Measurements from ENCODE around the gene SETBP1.

Gene SETBP1

DNA sequence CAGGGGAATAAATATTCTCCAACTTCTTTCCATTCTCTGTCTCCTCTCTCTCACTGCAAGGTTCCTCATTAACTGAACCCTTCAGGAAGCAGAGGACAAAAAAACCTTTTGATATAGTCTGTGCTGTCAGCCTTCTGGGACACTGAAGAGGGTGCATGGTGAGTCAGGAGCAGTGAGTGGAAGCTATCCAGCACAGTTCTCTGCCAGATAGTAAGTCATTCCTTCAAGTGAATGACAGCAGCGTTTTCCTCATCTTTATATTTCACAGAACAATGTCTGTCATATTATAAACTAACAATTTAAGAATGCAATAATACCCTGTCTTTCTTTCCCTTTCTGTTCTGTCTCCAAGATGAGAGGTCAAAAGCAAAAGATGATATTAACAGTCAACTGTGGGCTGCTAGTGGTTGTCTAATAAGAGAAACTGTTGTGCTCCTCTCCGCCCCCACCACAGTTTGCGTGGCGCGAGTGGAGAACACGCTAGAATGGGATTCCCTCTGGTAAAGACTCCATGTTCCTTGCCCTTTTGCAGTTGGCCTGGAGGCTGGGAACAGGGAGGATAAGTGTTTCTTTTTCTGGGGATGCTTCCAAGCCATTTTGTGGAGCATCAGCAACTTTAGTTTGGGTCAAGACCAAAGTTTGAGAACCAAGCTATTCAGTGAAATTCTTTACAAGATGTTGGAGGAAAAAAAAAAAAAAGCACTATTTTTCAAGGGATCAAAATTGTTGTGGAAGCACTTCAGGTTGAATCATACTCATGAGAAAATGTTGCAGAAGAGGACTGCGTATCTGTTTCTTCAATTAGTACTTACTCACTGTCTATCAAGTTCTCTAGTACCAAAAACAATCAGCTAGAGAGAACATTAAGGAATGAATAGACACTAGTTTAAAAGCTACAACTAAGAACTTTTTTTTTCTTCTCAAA, 430.2 kb downstream of the SETBP1 start:
- no peak for FAIRE-seq

DNA sequence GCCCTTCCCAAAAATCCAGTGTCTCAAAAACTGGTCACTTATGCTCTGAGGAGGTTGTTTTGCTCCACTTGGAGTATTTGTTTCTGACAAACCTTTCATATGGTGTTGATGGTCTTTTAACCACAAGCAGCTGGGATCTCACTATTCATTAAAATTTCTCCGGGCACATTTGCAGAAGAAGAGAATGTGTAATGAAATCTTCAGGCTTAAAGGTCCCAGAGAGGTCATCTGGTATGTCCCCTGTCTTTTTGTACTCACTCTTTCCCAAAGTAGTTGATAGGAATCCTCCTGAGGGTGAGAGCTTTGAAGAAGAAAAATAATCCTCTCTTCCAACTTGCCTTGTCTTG, 430.8 kb downstream of the SETBP1 start:
- DNase-seq (ENCODE audit: insufficient read length) (no peak), FAIRE-seq (no peak)
- TF ChIP-seq TAF1 (IDR thresholded peaks at IDR 0.05; ENCODE audit: borderline replicate concordance, low read depth, low read length) (no peak), POLR2A (IDR thresholded peaks at IDR 0.05; ENCODE audit: low read depth, low read length) (no peak), POLR2AphosphoS5 (IDR thresholded peaks at IDR 0.05; ENCODE audit: low read depth, low read length) (no peak)

More for the DNA sequence above, 430.2 kb downstream of the SETBP1 start:
- TF ChIP-seq POLR2A (IDR thresholded peaks at IDR 0.05; ENCODE audit: low read depth, low read length), result no peak
- TF ChIP-seq POLR2AphosphoS5 (IDR thresholded peaks at IDR 0.05; ENCODE audit: low read depth, low read length), result no peak
- TF ChIP-seq TAF1 (IDR thresholded peaks at IDR 0.05; ENCODE audit: borderline replicate concordance, low read depth, low read length), result no peak
- DNase-seq (ENCODE audit: insufficient read length), result no peak

DNA sequence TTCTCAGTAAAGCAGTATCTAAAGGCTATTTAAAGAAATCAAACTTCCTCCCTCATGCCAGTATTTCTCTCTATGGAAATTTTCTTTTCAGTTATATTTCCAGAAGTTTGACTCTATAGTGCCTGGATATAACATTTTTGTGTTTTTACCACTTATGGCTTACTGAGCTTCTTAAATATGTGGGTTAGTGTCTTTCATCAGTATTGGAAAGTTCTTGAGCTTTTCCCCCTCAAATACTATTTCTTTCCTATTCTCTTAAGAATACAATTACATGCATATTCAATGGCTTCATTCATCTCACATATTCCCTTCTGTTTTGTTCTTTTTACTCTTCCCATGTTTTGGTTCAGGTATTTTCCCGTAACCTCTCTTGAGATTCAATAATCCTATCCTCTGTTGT, 432.0 kb downstream of the SETBP1 start:
- FAIRE-seq (no peak), DNase-seq (ENCODE audit: insufficient read length) (no peak)
- TF ChIP-seq POLR2AphosphoS5 (IDR thresholded peaks at IDR 0.05; ENCODE audit: low read depth, low read length), result no peak
- no peak for TF ChIP-seq POLR2A (IDR thresholded peaks at IDR 0.05; ENCODE audit: low read depth, low read length)
- TF ChIP-seq TAF1 (IDR thresholded peaks at IDR 0.05; ENCODE audit: borderline replicate concordance, low read depth, low read length), result no peak

DNA sequence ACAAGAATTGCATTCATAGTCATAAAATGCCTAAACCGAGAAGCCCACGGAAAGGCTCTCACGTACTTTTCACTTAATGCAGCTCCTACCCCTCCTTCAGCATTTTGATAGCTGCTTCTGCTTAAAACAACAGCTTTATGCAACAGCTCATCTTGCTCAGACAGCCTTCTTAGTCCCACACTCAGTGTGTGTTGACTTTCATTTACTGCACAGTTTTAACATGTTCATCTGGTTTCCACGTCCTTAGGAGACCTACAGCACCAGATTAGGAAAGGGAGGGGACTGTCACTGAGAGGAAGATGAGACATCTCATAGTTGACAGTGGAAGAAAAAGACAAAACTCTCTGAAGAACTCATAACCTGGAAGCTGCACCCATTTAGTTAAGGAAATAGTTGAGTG, 435.4 kb downstream of the SETBP1 start:
- TF ChIP-seq TAF1 (IDR thresholded peaks at IDR 0.05; ENCODE audit: borderline replicate concordance, low read depth, low read length), result no peak
- no peak for TF ChIP-seq POLR2A (IDR thresholded peaks at IDR 0.05; ENCODE audit: low read depth, low read length)
- TF ChIP-seq POLR2AphosphoS5 (IDR thresholded peaks at IDR 0.05; ENCODE audit: low read depth, low read length), result no peak
- FAIRE-seq (no peak), DNase-seq (ENCODE audit: insufficient read length) (no peak)
